Hepatocyte (in vitro differentiated cells): ENCODE data around the gene CUBN. TPM values are rescaled to one million over a fixed set of nuclear protein-coding genes. Genes with fewer than 3 reads are reported as not detected.

Experiments
- DNase-seq: peaks from one replicate; pipeline ENCODE4 v3.0.0-alpha.2; 2016; ENCODE audit warnings: low spot score
- H2AFZ ChIP-seq: fragments of 200-600 bp; sonication (generic); 2 replicates; pipeline ENCODE4 v1.6.0; 2016; ENCODE audit warnings: antibody characterized with exemption, mild to moderate bottlenecking
- H3K27ac ChIP-seq: fragments of 200-600 bp; sonication (generic); 2 replicates; pipeline ENCODE4 v1.5.1; 2016; ENCODE audit warnings: mild to moderate bottlenecking
- H3K27me3 ChIP-seq: fragments of 200-600 bp; sonication (generic); 2 replicates; pipeline ENCODE4 v1.6.1; 2016
- H3K36me3 ChIP-seq: fragments of 200-600 bp; sonication (generic); replicated peaks from 2 replicates; pipeline ENCODE4 v1.5.1; 2016; ENCODE audit warnings: low read depth; ENCODE audit not compliant: insufficient read depth
- H3K4me1 ChIP-seq: fragments of 200-600 bp; sonication (generic); 2 replicates; pipeline ENCODE4 v1.5.1; 2016; ENCODE audit warnings: mild to moderate bottlenecking, moderate library complexity; ENCODE audit not compliant: insufficient read depth
- H3K4me2 ChIP-seq: fragments of 200-600 bp; sonication (generic); 2 replicates; pipeline ENCODE4 v1.6.0; 2016
- H3K4me3 ChIP-seq: fragments of 200-600 bp; sonication (generic); 2 replicates; pipeline ENCODE4 v1.5.1; 2016; ENCODE audit warnings: mild to moderate bottlenecking
- H3K79me2 ChIP-seq: fragments of 200-600 bp; sonication (generic); 2 replicates; pipeline ENCODE4 v1.6.0; 2017; ENCODE audit warnings: mild to moderate bottlenecking
- H3K9me2 ChIP-seq: fragments of 200-600 bp; sonication (generic); replicated peaks from 2 replicates; pipeline ENCODE4 v1.6.0; 2017; ENCODE audit warnings: mild to moderate bottlenecking; ENCODE audit not compliant: insufficient read depth
- H3K9me3 ChIP-seq: fragments of 200-600 bp; sonication (generic); 2 replicates; pipeline ENCODE4 v1.5.1; 2016; ENCODE audit warnings: low read depth, mild to moderate bottlenecking
- H4K20me1 ChIP-seq: fragments of 200-600 bp; sonication (generic); 2 replicates; pipeline ENCODE4 v1.6.0; 2016; ENCODE audit warnings: mild to moderate bottlenecking; ENCODE audit not compliant: insufficient read depth, poor library complexity, severe bottlenecking
- CTCF ChIP-seq: fragments of 200-600 bp; sonication (generic); IDR thresholded peaks from 2 replicates; pipeline ENCODE4 v1.5.1; 2016; ENCODE audit warnings: antibody characterized with exemption, mild to moderate bottlenecking; ENCODE audit not compliant: poor library complexity
- EZH2 ChIP-seq: fragments of 200-600 bp; sonication (generic); IDR thresholded peaks from 2 replicates; pipeline ENCODE4 v1.6.1; 2016; ENCODE audit warnings: antibody characterized with exemption, mild to moderate bottlenecking, borderline replicate concordance
- EZH2phosphoT487 ChIP-seq: fragments of 200-600 bp; sonication (generic); IDR thresholded peaks from one replicate; pipeline ENCODE4 v1.6.1; 2018; ENCODE audit warnings: antibody characterized with exemption, mild to moderate bottlenecking, low read depth, moderate library complexity; ENCODE audit not compliant: unreplicated experiment, severe bottlenecking
- WGBS: methylation state at CpG from one replicate; pipeline ENCODE4 v1.1.6; 2016; ENCODE audit warnings: low lambda C conversion rate; ENCODE audit errors: missing lambda C conversion rate; 5-methylcytosine and 5-hydroxymethylcytosine counted together
- polyA plus RNA-seq: library from polyadenylated mRNA; unstranded; fragments of >200 nt; fragmentation: Nextera tagmentation; extraction: Ambion mirVana; gene quantifications from 2 replicates; pipeline ENCODE4 v1.2.1, GENCODE V29; 2016
- total RNA-seq: library from RNA; depleted of rRNA; stranded (reverse); fragments of >200 nt; gene quantifications from 2 replicates; pipeline ENCODE4 v1.2.3, GENCODE V29; 2014

The CUBN gene
- total and polyA plus RNA-seq, 2 experiments from 2014 or later: 2.0 to 10.6 TPM

DNA sequence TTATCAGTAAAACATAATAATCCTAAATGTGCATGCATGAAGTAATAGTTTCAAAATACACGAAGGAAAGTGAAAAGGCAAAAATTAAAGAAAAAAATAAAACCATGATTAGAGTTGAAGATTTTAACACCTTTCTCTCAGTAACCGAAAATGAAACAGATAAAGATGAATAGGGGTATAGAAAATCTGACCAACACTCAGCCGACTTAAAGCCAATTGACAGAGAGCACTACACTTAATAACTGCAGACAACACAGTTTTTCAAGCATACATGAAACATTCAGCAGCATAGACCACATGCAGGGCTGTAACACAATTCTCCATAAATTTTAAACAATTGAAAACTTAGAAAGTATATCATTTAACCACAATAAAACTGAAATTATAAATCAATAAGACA is 76.1 kb downstream of the CUBN start:
- no peaks in the 10 kb centered on the region for H4K20me1 ChIP-seq
- 96% methylated on average over 3 of the region's 3 CpGs for WGBS
- TF ChIP-seq EZH2phosphoT487: no peak
- TF ChIP-seq EZH2: no peak
- no peak for TF ChIP-seq CTCF

GRCh38 chr10:17053061-17053460 is 76.5 kb downstream of the CUBN start:
- TF ChIP-seq EZH2 (no peak), CTCF (no peak), EZH2phosphoT487 (no peak)
- Histone ChIP-seq H3K27me3 (no peaks in the 10 kb centered on the region), H3K9me3 (peaks cover 6% of the 10 kb centered on the region), H3K4me2 (no peak overlapping the region), H4K20me1 (no peaks in the 10 kb centered on the region), H3K9me2 (no peaks in the 10 kb centered on the region), H3K4me3 (no peak overlapping the region), H2AFZ (no peak overlapping the region), H3K27ac (no peak overlapping the region), H3K36me3 (no peaks in the 10 kb centered on the region), H3K79me2 (no peaks in the 10 kb centered on the region), H3K4me1 (no peaks in the 10 kb centered on the region)
- no peak for DNase-seq

More for the DNA sequence above, 76.1 kb downstream of the CUBN start:
- Histone ChIP-seq H2AFZ (no peak overlapping the region), H3K4me3 (no peak overlapping the region), H3K79me2 (no peaks in the 10 kb centered on the region), H3K4me1 (no peaks in the 10 kb centered on the region), H3K36me3 (no peaks in the 10 kb centered on the region), H3K4me2 (no peak overlapping the region), H3K27me3 (no peaks in the 10 kb centered on the region), H3K9me2 (no peaks in the 10 kb centered on the region), H3K9me3 (peaks cover 6% of the 10 kb centered on the region), H3K27ac (no peak overlapping the region)
- no peak for DNase-seq

GRCh38 chr10:17051851-17052250 is 77.8 kb downstream of the CUBN start:
- H2AFZ ChIP-seq: no peak overlapping the region
- no peaks in the 10 kb centered on the region for H3K79me2 ChIP-seq
- H3K4me1 ChIP-seq: no peaks in the 10 kb centered on the region
- no peaks in the 10 kb centered on the region for H3K27me3 ChIP-seq
- DNase-seq: no peak
- no peaks in the 10 kb centered on the region for H4K20me1 ChIP-seq
- H3K36me3 ChIP-seq: no peaks in the 10 kb centered on the region
- no peak overlapping the region for H3K4me2 ChIP-seq
- WGBS: 94% methylated on average over 3 of the region's 3 CpGs
- H3K27ac ChIP-seq: no peak overlapping the region
- no peaks in the 10 kb centered on the region for H3K9me2 ChIP-seq
- peaks cover 6% of the 10 kb centered on the region for H3K9me3 ChIP-seq
- TF ChIP-seq CTCF (no peak), EZH2 (no peak), EZH2phosphoT487 (no peak)
- H3K4me3 ChIP-seq: no peak overlapping the region

DNA sequence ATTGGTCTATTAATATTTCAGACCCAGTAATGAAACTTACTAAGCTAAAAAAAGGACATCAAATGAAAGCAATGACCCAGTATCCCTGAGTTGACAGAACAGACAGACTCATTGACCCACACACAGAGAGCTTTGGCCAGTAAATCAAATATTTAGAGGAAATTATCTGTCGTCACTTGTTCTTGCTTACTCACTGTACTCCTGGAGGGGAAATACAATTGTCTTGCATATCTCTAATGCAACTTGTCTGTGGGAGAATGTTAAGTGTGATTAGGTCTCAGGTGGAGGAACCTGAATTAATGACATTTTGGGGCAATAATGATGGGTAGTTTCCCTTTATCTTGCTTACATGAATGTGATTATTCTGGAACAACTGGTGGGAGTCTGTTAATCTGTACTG is 80.4 kb downstream of the CUBN start:
- Histone ChIP-seq H3K36me3 (no peaks in the 10 kb centered on the region), H2AFZ (no peak overlapping the region), H3K4me1 (no peaks in the 10 kb centered on the region), H3K9me2 (no peaks in the 10 kb centered on the region), H3K4me3 (no peak overlapping the region), H3K4me2 (no peak overlapping the region), H3K27me3 (no peaks in the 10 kb centered on the region), H4K20me1 (no peaks in the 10 kb centered on the region), H3K27ac (no peak overlapping the region), H3K9me3 (peaks cover 6% of the 10 kb centered on the region), H3K79me2 (no peaks in the 10 kb centered on the region)
- no peak for TF ChIP-seq EZH2
- TF ChIP-seq CTCF: no peak
- no peak for TF ChIP-seq EZH2phosphoT487
- DNase-seq: no peak
- WGBS: 77% methylated on average over 1 of the region's 1 CpG
